Lower lobe of right lung (tissue), 2 donors: ENCODE data around the gene ETV6. TPM values are rescaled to one million over a fixed set of nuclear protein-coding genes. Genes with fewer than 3 reads are reported as not detected.

Experiments
- ATAC-seq, 2 donors: fragments of 200-7000 bp; cut with Tn5 transposase; one replicate each; pipeline ENCODE4 v1.9.1; 2020 to 2022; ENCODE audit warnings: mild to moderate bottlenecking in 2 of 2, moderate library complexity in 2 of 2
- DNase-seq: peaks from one replicate; pipeline ENCODE4 v3.0.0-alpha.2; 2020
- H3K27ac ChIP-seq: fragments of 200-600 bp; one replicate; pipeline ENCODE4 v1.8.0; 2022
- H3K27me3 ChIP-seq: fragments of 200-600 bp; one replicate; pipeline ENCODE4 v1.8.0; 2022; ENCODE audit warnings: low read depth
- H3K36me3 ChIP-seq: fragments of 200-600 bp; one replicate; pipeline ENCODE4 v1.8.0; 2022; ENCODE audit warnings: mild to moderate bottlenecking
- H3K4me1 ChIP-seq: fragments of 200-600 bp; one replicate; pipeline ENCODE4 v1.8.0; 2022
- H3K4me3 ChIP-seq: fragments of 200-600 bp; one replicate; pipeline ENCODE4 v1.8.0; 2022; ENCODE audit warnings: mild to moderate bottlenecking
- H3K9me3 ChIP-seq: fragments of 200-600 bp; one replicate; pipeline ENCODE4 v1.8.0; 2022
- intact Hi-C: fragments of 100-400 bp; cut with DNase I; formaldehyde crosslinking; loops from one replicate; pipeline ENCODE4 v1.11.0; 2022
- total RNA-seq: library from RNA; stranded (reverse); fragmentation: NEBNext Ultra II Directional; extraction: Animal tissue kit (Norgen Biotek cat#: 25700); gene quantifications from one replicate; pipeline ENCODE4 v1.2.1, GENCODE V29; 2021
- TF ChIP-seq, protein P1 (sequence below): fragments of 200-600 bp; IDR thresholded peaks from one replicate; pipeline ENCODE4 v1.8.0; 2022; ENCODE audit warnings: antibody characterized with exemption, mild to moderate bottlenecking
- donor health status: DM: no; HTN: yes; CAD: no; lungs with severe emphysema.

Gene ETV6
- total RNA-seq, 1 donor from 2014 or later, result 48.4 TPM

DNA sequence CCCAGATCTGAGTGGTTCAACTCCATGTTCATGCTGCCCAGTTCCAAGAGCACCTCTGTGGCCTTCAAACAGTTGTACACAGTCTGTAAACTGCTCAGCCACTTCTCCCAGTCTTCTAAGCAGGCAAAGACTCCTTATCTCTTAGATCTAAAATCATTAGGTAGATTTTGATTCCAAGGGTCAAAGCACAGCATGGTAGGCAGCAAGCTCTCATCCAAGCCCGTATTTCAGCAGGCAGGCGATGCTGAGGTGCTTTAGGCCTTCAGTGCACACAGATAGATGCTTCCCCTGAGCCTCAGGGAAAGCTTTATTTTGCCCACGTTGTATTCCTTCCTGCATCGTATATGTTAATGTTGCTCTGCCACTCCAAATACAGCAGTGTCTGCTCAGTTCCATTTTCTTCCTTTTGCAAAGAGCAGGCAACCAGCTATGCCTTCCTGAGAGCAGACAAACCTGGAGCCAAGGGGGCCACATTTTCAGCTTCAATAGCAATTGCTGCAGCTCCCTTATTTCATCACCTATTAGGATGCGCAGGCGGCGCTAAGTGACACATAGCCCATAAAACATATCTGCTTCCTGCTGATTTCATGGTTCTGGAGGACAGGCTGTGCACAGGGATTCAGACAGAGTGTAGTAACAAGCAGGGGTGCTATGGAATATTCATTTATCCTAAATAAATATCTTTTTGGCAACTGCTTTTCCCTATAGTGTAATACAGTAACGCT is 67.5 kb downstream of the ETV6 start:
- Histone ChIP-seq H3K4me3 (no peak overlapping the region), H3K27ac (no peak overlapping the region), H3K36me3 (no peaks in the 10 kb centered on the region), H3K4me1 (peaks cover 42% of the 10 kb centered on the region), H3K27me3 (no peaks in the 10 kb centered on the region), H3K9me3 (no peaks in the 10 kb centered on the region)
- ATAC-seq (peak; percentile 14 to 46), DNase-seq (no peak)
- intact Hi-C loops, result no loop called here
- TF ChIP-seq, protein P1, sequence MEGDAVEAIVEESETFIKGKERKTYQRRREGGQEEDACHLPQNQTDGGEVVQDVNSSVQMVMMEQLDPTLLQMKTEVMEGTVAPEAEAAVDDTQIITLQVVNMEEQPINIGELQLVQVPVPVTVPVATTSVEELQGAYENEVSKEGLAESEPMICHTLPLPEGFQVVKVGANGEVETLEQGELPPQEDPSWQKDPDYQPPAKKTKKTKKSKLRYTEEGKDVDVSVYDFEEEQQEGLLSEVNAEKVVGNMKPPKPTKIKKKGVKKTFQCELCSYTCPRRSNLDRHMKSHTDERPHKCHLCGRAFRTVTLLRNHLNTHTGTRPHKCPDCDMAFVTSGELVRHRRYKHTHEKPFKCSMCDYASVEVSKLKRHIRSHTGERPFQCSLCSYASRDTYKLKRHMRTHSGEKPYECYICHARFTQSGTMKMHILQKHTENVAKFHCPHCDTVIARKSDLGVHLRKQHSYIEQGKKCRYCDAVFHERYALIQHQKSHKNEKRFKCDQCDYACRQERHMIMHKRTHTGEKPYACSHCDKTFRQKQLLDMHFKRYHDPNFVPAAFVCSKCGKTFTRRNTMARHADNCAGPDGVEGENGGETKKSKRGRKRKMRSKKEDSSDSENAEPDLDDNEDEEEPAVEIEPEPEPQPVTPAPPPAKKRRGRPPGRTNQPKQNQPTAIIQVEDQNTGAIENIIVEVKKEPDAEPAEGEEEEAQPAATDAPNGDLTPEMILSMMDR, result no peak

DNA sequence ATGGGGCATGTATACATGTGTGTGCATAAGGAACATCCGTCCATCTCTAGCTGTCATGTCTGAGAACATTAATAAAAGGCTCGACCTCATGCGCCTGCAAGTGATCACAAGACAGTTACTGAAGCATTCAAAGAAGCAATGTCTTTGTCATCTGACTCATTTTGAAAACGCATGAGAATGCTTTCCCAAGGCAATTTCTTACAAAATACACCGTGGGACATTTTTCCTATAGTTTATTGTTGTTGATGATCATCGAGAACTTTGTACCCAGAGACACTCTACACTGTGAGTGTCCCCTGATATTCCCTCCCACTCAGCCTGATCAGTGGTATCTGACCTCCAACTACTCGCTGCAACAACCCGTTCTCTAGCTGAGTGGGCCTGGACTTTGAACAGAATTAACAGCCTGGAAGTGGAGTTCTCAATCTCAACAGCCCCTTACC is 68.1 kb downstream of the ETV6 start:
- TF ChIP-seq, protein P1, result no peak
- Histone ChIP-seq H3K27ac (no peak overlapping the region), H3K27me3 (no peaks in the 10 kb centered on the region), H3K4me3 (no peak overlapping the region), H3K4me1 (peaks cover 38% of the 10 kb centered on the region), H3K36me3 (no peaks in the 10 kb centered on the region), H3K9me3 (no peaks in the 10 kb centered on the region)
- intact Hi-C loops, result no loop called here
- peak; percentile 39 to 48 for ATAC-seq
- DNase-seq, result no peak

DNA sequence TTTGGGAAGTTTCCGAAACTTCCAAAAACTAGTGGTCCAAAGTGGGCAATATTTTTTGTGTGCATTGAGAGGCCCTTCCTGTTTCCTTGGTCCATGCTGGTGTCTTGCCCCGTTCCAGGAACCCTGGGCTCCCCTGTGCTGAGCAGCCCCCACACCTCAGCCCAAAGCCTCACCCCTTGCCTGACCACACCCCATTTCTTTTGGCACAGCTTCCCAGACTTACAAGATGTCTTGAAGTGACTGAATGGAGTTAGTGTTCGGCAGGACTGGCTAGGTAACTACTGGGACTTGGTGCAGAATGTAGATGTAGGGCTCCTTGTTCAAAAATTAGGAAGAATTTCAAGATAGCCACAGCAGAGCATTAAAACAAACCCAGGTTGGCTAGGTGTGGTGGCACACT is 68.6 kb downstream of the ETV6 start:
- no peaks in the 10 kb centered on the region for H3K27me3 ChIP-seq
- H3K4me3 ChIP-seq, result no peak overlapping the region
- peaks cover 38% of the 10 kb centered on the region for H3K4me1 ChIP-seq
- H3K36me3 ChIP-seq, result no peaks in the 10 kb centered on the region
- no peak overlapping the region for H3K27ac ChIP-seq
- no peak for DNase-seq
- intact Hi-C loops, result no loop called here
- no peak for ATAC-seq
- TF ChIP-seq, protein P1, result no peak
- H3K9me3 ChIP-seq, result no peaks in the 10 kb centered on the region

DNA sequence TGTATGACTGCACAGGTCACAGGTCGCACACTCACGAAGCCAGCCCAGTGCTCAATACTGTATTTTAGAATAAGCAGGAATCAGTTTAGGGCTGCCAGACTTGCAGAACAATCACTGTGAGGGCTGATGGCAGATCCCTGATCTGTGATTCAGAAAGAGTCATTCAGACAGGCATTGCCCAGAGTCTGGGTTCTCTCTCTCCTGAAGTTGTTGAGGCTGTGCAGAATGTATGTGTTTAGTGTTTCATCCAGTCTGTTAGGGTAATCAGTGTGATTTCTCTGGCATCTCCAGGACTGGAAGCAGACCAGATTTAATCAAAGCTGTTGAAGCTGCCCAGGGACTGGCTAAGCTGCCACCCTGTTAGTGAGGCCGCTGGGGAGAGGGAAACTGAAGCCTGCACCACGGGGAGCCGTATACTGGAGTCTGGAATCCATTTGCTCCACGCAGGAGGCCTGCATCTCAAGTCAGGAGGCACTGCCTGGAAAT is 69.3 kb downstream of the ETV6 start:
- H3K36me3 ChIP-seq, result no peaks in the 10 kb centered on the region
- peaks cover 43% of the 10 kb centered on the region for H3K4me1 ChIP-seq
- intact Hi-C loops, result no loop called here
- no peaks in the 10 kb centered on the region for H3K27me3 ChIP-seq
- TF ChIP-seq, protein P1, result no peak
- H3K27ac ChIP-seq, result no peak overlapping the region
- no peak for DNase-seq
- ATAC-seq, result no peak
- no peak overlapping the region for H3K4me3 ChIP-seq
- no peaks in the 10 kb centered on the region for H3K9me3 ChIP-seq

DNA sequence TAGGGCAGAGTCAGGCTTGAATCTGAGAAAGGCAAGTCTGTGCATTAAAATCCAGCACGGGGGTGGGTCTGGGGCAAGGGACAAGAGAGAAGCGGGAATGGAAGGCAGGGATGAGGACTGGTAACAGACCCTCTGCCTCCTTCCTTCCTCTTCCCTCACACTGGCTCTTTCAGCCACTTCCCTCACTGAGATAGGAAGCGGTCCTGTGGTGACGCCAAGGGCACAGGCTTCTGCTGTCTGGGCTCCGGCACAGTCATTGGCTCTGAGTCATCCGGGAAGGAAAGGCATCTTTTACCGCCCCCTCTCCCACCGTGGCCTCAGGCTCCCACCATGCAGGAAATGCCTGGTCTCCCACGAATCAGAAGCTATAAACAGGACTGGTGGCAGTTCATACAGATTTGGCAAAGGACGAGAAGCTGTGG is 70.2 kb downstream of the ETV6 start:
- TF ChIP-seq, protein P1, result no peak
- H3K4me3 ChIP-seq, result no peak overlapping the region
- no peaks in the 10 kb centered on the region for H3K27me3 ChIP-seq
- H3K36me3 ChIP-seq, result no peaks in the 10 kb centered on the region
- H3K4me1 ChIP-seq, result peaks cover 52% of the 10 kb centered on the region
- ATAC-seq (peak; percentile 77 to 82), DNase-seq (peak; percentile 79)
- intact Hi-C loops, result no loop called here
- no peaks in the 10 kb centered on the region for H3K9me3 ChIP-seq
- H3K27ac ChIP-seq, result no peak overlapping the region
